C4-2B (cell line): ENCODE measurements around the gene IGLL5.

ENCODE experiments used
- H3K27ac ChIP-seq: fragments of 450-650 bp; 2 replicates; pipeline ENCODE4 v1.5.1; 2017
- ZFX ChIP-seq: fragments of 450-650 bp; IDR thresholded peaks from 2 replicates; pipeline ENCODE4 v1.6.1; 2017
- TF ChIP-seq, protein P1 (sequence below): fragments of 450-650 bp; conservative IDR thresholded peaks from 2 replicates; pipeline ENCODE4 v1.5.1; 2017; ENCODE audit warnings: mild to moderate bottlenecking

Gene IGLL5

DNA sequence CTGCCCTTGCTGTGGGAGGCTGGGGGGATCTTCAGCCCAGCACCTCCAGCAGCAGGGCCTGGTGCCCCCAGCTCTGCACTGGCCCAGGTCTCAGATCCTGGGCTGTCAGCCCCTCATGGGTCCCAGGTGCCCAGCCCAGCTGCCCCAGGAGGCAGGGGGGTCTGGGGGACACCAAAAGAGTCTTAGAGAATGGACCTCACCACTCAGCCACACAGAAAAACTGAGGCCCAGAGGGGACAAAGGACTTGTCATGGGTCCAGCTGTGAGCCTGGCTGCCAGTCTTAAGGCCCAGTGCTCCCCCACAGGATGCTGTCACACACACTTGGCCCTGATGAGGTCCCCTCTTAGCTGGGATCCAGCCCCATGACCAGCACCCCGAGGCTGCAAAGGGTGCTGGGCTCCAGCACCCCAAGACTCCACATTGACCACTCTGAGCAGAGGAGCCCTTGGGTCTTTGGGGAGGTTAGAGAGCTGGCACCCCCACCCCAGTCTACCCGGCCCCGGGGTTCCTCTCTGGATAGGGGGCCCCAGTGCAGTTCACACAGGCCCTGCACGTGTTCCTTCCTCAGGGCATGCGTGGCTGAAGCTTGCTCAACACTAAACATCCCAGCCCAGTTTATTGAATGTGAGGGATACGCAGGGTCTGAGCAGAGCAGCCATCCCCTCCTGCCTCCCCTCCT lies 54.4 kb downstream of the IGLL5 start:
- H3K27ac ChIP-seq, result peak overlapping the region; percentile 96
- TF ChIP-seq, protein P1, sequence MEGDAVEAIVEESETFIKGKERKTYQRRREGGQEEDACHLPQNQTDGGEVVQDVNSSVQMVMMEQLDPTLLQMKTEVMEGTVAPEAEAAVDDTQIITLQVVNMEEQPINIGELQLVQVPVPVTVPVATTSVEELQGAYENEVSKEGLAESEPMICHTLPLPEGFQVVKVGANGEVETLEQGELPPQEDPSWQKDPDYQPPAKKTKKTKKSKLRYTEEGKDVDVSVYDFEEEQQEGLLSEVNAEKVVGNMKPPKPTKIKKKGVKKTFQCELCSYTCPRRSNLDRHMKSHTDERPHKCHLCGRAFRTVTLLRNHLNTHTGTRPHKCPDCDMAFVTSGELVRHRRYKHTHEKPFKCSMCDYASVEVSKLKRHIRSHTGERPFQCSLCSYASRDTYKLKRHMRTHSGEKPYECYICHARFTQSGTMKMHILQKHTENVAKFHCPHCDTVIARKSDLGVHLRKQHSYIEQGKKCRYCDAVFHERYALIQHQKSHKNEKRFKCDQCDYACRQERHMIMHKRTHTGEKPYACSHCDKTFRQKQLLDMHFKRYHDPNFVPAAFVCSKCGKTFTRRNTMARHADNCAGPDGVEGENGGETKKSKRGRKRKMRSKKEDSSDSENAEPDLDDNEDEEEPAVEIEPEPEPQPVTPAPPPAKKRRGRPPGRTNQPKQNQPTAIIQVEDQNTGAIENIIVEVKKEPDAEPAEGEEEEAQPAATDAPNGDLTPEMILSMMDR, result no peak
- TF ChIP-seq ZFX, result no peak

DNA sequence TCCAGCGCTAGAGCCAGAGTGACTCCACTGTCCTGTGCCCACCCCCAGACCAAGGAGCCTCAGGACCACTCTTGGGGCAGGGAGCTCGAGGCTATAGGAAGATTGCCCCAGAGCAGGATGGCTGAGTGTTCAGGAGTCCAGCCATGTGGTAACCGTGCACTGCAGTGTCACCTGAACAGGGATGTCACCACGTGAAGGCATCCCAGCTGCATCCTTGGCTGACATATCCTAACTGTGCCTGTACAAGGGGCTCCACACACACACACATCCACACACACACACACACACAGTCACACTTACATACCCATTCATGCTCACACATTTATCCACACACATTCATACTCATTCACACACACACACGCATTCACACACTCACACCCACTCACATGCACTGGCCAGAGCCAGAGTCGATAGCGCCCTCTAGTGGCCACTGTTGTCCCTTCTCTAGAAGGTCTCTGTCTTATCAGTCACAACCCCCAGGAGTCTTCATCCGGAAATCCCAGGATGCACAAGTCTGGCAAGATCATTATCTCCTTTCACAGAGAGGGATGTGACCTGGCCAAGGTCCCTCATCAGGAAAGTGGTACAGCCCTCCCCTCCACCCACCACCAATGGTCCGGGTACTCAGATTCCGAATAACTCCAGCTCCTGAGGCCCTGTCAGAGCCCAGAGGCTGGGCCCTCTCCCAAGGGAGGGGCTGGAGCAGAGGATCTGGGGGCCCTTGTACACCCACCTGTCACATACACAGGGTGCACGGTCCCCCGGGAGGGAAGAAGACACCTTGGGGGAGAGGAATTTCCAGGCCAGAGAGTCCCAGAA lies 55.1 kb downstream of the IGLL5 start:
- H3K27ac ChIP-seq, result peak overlapping the region; percentile 96
- TF ChIP-seq, protein P1, result peak; percentile 95
- no peak for TF ChIP-seq ZFX

DNA sequence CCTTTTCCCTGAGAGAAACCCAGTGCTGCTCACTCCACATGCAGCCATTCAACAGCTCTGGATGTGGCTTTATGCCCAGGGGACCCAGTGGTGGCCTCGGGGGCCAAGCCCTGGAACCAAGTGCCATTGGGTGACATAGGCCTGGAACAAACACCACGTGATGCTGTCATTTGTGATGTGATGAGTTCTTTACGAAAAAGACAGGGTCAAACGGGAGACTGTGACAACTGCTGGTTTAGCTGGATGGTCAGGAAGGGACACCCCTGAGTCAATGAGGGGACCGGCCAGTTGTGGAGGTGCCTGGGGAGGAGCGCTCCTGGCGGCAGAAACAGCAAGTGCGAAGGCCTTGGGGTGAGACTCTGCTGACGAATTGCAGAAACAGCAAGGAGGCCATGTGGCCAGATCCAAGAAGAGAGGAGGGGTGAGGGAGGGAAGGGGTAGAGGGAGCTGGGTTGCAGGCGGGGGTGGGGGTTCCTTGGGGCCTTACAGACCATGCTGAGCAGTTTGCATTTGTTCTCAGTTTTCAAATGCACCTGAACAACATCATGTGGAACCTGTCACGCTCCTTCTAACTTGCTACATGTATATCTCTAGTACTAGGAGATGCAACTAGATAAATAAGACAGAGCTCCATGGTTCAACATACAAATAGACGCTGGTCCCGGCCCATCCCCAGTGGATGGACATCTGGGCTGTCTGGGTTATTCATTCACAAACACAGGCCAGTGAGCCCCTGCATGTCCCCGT lies 56.1 kb downstream of the IGLL5 start:
- TF ChIP-seq, protein P1, result no peak
- no peak for TF ChIP-seq ZFX
- H3K27ac ChIP-seq, result peak overlapping the region; percentile 96

DNA sequence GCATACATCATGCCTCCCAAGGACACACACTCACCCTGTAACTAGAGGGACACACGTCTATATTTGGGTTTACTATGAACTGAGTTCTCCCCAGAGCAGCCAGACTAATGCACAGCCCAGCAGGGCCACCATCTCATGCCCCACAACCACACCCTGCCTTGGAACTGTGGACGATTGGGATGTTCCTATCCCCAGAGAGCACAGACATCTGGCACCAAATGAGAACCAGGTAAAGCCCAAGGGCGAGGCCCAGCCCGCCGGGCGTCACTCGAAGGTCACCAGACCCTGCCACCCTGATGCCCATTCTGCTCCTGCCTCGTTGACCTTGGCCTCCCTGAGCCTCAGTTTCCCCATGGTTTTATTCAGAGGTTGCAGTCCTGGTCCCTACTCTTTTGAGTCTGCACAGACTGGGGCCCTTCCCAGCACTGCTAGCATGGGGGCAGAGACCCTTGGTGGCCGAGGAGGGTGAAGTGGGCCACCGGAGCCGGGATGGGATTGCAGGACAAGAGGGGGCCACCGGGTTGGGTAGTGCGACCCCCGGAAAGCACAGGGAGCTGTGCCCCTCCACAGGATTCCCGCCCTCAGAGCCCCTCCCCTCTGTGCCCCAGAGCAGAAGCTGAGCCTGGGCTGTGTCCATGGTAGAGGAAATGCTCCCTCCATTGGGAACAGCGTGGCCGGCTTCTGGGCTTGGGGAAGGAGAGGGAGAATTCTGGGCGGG lies 56.8 kb downstream of the IGLL5 start:
- no peak for TF ChIP-seq ZFX
- TF ChIP-seq, protein P1, result no peak
- peak overlapping the region; percentile 4; the same call in 1 of the 2 replicates for H3K27ac ChIP-seq

DNA sequence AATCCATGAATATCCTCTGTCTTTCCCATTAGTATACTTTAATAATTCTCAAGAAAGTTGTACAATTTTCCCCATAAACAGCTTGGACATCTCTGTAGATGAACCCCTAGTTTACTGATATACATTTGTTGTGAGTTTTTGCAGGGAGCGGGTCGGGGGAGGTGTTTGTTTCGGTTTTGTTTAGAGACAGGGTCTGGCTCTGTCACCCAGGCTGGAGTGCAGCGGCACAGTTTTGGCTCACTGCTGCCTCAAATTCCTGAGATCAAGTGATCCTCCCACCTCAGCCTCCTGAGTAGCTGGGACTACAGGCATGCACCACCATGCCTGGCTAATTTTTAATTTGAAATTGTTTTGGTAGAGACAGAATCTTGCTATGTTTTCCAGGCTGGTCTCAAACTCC lies 57.6 kb downstream of the IGLL5 start:
- H3K27ac ChIP-seq, result no peak overlapping the region
- TF ChIP-seq ZFX, result no peak
- TF ChIP-seq, protein P1, result no peak
